Measurements from ENCODE around the gene MEGF8.

Gene MEGF8

GRCh38 chr19:42400404-42400803 is 75.0 kb downstream of the MEGF8 start:
- Histone ChIP-seq H3K4me2 (ENCODE audit: low read length) (no peak overlapping the region), H3K79me2 (no peaks in the 10 kb centered on the region), H3K4me1 (peaks cover 13% of the 10 kb centered on the region), H3K36me3 (ENCODE audit: control insufficient read depth, insufficient read depth, low read length) (no peaks in the 10 kb centered on the region), H2AFZ (no peak overlapping the region), H3K9me3 (ENCODE audit: control insufficient read depth, low read length) (no peaks in the 10 kb centered on the region), H3K27ac (no peak overlapping the region), H3K27me3 (ENCODE audit: control insufficient read depth, insufficient read depth, low read length) (no peaks in the 10 kb centered on the region), H3K9ac (no peak overlapping the region), H3K4me3 (ENCODE audit: low read depth, low read length) (no peak overlapping the region)
- TF ChIP-seq CTCF (IDR thresholded peaks at IDR 0.05), result no peak

DNA sequence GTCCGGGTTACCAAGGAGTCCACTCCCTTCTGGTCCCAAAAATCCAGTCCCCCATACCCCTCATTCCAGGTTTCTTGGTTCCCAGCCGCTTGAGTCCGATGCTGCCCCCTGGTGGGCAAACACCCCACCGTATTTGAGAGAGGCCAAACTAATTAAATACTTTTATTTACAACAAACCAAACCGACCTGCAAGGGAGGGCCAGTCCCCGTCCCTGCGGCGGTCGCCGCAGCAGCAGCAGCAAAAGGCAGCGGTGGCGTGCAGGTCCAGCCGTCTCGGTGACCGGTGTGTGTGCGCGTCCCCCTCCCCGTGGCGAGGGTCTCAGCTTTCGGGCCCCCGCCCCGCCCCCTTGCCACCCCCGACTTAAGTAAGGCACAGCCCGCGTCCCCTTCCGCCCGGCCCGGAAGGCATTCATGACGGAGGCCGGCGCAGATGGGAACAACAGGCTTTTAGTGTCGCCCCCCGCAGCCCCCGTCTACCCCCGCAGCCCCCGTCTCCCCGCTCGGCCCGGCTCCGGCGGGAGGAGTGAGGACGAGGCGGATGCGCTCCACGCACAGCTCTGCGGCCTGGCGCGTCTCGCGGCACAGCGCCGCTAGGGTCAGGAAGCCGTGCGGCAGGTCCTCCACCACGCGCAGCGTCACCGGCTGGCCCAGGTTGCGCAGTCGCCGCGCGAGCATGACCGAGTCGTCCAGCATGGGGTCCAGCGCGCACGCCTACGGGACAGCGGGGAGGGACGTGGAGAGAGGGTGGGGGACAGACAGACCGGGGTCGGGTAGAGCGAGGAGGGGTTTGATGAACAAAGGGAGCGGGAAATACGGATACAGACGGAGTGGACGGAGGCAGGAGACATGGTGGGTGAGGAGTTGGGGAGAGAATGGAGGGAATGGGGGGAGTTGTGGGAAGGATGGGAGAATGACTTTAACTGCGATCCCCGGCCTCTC is 76.2 kb downstream of the MEGF8 start:
- peak overlapping the region; percentile 2 for H3K4me3 ChIP-seq (ENCODE audit: low read depth, low read length)
- peak overlapping the region; percentile 7 for H3K27ac ChIP-seq
- no peaks in the 10 kb centered on the region for H3K36me3 ChIP-seq (ENCODE audit: control insufficient read depth, insufficient read depth, low read length)
- H3K79me2 ChIP-seq, result no peaks in the 10 kb centered on the region
- H3K27me3 ChIP-seq (ENCODE audit: control insufficient read depth, insufficient read depth, low read length), result no peaks in the 10 kb centered on the region
- peak overlapping the region; percentile 37 for H3K9ac ChIP-seq
- peak; percentile 84 for TF ChIP-seq CTCF (IDR thresholded peaks at IDR 0.05)
- H3K9me3 ChIP-seq (ENCODE audit: control insufficient read depth, low read length), result no peaks in the 10 kb centered on the region
- H3K4me2 ChIP-seq (ENCODE audit: low read length), result peak overlapping the region; percentile 57
- H2AFZ ChIP-seq, result peak overlapping the region; percentile 94
- H3K4me1 ChIP-seq, result peaks cover 6% of the 10 kb centered on the region

- Histone ChIP-seq H3K79me2 (no peaks in the 10 kb centered on the region), H3K27ac (no peak overlapping the region), H3K36me3 (ENCODE audit: control insufficient read depth, insufficient read depth, low read length) (no peaks in the 10 kb centered on the region), H3K9me3 (ENCODE audit: control insufficient read depth, low read length) (no peaks in the 10 kb centered on the region), H2AFZ (peak overlapping the region; percentile 94), H3K4me1 (peaks cover 4% of the 10 kb centered on the region), H3K4me2 (ENCODE audit: low read length) (peak overlapping the region; percentile 57), H3K4me3 (ENCODE audit: low read depth, low read length) (no peak overlapping the region), H3K9ac (no peak overlapping the region), H3K27me3 (ENCODE audit: control insufficient read depth, insufficient read depth, low read length) (no peaks in the 10 kb centered on the region)
- no peak for TF ChIP-seq CTCF (IDR thresholded peaks at IDR 0.05)
Measured at GRCh38 chr19:42402376-42403116, 77.1 kb downstream of the MEGF8 start.

DNA sequence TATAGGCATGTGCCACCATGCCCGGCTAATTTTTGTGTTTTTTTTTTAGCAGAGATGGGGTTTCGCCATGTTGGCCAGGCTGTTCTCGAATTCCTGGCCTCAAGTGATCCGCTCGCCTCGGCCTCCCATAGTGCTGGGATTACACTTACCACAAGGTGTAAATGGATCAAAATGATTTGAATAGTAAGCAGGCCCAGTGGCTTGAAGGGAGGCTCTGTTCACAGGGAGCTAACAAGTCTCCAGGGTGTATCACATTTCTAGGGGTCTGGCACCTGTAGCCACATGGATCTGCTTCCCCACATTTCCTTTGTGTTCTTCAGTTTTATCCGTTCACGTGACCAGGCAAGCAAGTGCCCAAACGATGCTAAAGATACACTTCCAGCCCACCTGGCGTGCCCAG is 78.2 kb downstream of the MEGF8 start:
- no peaks in the 10 kb centered on the region for H3K36me3 ChIP-seq (ENCODE audit: control insufficient read depth, insufficient read depth, low read length)
- no peaks in the 10 kb centered on the region for H3K9me3 ChIP-seq (ENCODE audit: control insufficient read depth, low read length)
- no peak overlapping the region for H3K4me3 ChIP-seq (ENCODE audit: low read depth, low read length)
- H3K9ac ChIP-seq, result no peak overlapping the region
- H3K27me3 ChIP-seq (ENCODE audit: control insufficient read depth, insufficient read depth, low read length), result no peaks in the 10 kb centered on the region
- no peak overlapping the region for H3K27ac ChIP-seq
- H2AFZ ChIP-seq, result no peak overlapping the region
- no peak overlapping the region for H3K4me2 ChIP-seq (ENCODE audit: low read length)
- no peaks in the 10 kb centered on the region for H3K79me2 ChIP-seq
- no peak for TF ChIP-seq CTCF (IDR thresholded peaks at IDR 0.05)
- H3K4me1 ChIP-seq, result no peaks in the 10 kb centered on the region
